Stimulated activated CD8-positive, alpha-beta memory T cell treated with anti-CD3 and anti-CD28 coated beads, Interleukin-4, amount 100 ng/mL, for 24 hours (primary cell): ENCODE results near the gene EPSTI1.
"Not testable (repeated sequence)": the region's sequence is repeated elsewhere in the genome, so short reads cannot be mapped to it uniquely, and the experiment has no call there.

ENCODE experiments used
- DNase-seq: peaks from one replicate; pipeline ENCODE4 v3.0.0-alpha.2; 2020; ENCODE audit warnings: low read depth

Gene EPSTI1

DNA sequence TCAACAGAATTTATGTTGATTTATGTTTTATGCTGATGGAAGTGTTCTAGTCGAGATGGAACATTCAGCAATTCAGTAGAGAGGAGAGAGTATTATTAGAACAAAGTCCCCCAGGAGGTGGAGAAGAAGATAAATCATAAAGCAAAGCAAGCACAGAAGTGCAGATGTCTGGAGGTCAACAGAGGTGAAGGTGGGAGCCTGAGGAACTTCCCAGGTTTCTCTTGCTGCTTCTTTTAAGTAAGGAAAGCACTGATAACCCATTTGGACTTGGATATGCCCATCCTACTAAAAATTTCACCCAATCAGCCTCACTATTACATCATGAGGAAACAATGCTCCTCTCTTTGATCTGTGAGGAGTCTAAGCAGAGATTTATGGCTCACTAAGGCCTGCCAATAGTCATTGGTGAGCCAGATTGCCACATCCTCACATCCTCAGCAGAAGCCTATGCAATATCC lies 98.8 kb downstream of the EPSTI1 start:
- DNase-seq = no peak

DNA sequence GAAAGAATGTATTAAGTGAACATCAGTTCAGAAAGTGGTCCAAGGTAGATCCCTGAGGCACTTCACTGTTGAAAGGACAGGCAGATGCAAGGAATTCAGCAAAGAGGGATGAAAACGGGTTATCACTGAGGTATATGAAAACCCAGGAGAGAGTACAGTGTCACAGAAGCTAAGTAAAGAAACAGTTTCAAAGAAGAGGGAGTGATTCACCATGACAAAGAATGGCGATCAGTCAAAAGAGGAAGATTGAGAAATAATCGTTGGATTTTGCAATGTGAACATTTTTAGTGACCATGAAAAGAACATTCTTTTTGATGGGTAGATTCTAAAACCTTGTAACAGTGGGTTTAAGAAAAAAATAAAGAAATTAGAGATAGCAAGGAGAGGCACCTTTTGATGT lies 99.3 kb downstream of the EPSTI1 start:
- no peak for DNase-seq

DNA sequence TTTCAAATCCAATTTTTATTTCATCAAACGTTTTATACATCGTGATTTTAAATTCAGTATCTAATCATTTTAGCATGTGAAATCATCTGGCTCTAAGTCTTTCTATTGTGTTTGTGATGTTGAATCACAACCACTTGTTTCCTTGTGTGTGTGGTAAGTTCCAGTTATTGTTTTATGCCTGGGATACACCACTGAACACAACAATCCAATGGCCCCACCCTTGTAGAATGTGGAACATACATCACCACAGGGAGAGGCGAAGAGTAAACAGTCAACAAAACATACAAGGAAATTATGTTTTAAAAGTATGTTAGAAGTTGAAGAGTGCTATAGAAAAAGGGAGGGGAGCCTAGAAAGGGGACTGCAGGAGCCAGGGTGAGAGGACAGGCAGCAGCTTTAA lies 100.5 kb downstream of the EPSTI1 start:
- DNase-seq = no peak

DNA sequence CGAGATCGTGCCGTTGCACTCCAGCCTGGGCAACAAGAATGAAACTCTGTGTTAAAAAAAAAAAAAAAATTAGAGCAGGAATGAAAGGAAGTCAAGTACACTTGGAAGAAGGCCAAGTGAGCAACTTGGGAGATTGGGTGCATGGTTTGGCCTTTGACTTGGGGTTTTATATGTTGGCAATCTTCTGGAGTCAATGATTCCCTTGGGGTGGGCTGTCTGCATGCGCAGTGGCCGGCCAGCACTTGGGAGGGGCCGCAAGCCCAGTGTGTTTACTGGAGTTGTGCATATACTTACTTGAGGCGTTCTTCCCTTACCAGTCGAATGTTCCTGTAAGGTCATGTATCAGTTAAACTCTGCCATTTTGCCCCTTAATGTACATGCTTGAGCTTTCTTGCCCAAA lies 106.7 kb downstream of the EPSTI1 start:
- DNase-seq = no peak

DNA sequence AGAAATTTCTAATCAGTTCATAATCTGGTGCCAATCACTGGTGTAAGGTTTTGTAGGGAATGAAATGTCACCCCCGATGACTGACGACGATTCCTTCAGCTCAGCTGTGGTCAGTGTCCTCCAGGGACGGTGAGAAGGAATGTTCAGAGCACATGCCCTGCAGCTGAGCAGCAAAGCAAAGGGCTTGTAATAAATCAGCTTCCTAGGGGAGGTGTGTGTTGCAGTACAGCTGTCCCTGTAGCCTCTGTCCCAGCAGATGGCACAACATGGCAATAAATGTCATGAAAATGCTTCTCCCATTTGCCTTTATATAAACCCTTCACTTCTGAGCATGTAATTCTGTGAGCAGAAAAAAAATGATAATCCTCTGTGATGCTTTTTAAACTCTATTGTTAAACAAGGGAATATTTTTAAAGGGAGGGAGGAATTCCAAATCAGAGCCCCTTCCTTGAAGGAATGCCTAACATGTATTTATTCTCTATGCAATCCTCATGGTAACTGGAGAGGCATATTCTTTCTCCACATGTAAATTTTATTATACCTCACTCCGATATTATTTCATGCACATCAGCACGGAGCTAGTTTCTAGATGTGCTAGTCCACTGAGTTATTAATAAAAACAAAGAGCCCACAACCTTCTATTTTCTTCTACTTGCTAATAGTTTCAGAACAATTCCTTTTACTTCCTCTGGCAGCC lies 108.1 kb downstream of the EPSTI1 start:
- DNase-seq = no peak

DNA sequence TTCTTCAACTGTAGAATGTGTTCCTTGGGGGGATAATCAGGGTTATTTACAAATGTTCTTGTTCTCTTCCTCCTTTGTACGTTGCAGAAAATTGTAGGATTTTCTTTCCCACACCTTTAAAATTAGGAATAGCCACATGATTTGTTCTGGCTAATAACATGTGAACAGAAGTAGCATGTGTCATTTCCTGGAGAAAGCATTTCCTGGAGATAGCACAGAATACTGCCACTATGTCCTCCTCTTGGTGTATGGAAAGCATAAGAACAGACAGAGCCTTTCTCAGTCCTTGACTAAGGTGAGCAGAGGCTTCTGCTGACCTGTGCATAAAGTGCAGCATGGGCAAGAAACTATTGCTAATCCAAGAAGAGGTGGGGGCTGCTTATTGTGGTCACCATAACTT lies 108.9 kb downstream of the EPSTI1 start:
- DNase-seq = no peak

DNA sequence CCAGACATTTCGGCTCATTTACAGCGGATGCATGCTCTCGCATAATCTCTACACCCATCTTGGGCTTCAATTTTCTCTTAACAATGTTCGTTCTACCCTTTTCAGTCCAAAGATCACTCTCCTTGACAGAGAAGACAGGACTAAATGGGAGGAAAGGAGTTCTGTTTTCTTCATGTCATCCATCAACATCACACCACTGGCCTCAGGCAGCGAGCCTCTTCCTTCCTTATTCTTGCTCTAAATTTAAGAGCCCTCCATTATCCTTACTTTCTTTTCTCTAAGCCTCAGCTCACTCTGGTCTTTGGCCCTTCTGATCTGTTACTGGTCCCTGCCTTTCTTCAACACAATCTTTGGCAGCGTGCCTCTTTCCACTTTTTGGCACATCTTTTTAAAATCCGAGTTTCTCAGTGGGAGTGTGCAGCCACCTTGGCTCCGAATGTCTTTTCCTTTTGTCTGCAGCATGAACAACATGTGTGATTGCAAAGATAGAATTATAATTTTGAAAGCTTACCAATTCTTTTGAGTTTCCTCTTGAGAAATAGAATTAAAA lies 111.9 kb downstream of the EPSTI1 start:
- no peak for DNase-seq

DNA sequence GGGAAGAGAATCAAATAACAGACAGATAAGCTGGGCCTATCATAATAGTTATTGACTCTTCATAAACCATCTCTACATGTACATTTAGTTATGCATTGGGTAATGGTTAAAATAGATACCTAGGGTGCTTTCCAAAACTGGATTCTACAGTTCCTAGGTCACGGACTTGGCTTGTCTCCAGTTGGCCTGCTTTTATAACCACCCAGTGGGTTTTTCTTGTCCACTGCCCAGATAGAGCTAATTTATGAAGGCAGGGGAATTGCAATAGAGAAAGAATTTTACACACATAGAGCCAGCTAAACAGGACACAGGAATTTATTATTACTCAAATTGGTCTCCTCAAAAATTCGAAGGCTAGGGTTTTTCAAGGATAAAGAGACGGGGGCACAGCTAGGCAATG lies 113.3 kb downstream of the EPSTI1 start:
- no peak for DNase-seq

DNA sequence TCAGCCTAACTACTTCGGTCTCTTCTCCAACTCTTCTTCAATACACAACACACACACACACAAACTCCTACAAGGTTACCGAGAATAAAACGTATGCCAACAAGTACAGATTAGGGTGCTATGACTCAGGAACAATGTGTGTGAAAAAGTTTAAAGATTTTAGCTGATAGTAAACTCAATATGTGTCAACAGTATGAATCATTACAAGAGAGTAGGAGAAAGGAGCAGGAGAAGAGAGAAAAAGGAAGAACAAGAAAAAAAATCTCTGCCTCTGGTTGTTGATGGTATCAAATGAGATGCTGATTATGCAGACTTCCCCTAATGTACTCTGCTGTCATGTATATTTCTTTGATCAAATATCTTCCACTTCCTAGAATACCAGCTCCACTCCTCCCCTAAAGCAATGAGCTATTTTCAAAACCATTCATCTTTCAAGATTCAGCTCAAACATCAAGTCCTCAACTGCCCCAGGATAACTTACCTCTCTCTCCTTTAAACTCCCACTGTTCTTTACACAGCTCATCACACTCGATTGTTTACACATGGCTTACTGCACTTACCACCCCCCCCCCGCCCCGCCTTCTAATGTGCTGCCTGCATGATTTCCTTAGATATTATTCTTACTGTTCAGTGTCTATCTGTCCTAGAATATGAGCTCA lies 115.0 kb downstream of the EPSTI1 start:
- no peak for DNase-seq

DNA sequence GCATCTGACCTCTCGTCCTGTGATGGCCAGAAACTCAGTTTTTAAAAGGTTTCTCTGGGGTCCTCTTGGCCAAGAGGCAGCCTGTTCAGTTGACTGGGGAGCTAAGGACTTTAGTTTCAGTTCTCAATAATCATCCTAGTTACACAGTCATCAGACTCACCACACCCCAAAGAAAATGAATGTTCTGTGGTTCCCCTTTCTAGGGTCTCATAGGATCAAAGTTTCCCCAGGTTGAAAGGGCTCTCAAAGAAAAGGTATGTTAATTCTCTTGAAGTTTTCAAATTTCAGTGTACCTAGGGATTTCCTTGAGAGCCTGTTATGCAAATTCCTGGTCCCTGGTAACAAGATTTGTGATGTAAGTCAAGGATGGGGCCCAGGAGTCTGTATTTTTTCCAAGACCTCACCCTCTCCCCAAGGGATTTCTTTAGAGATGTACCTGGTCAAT lies 115.7 kb downstream of the EPSTI1 start:
- DNase-seq = no peak

DNA sequence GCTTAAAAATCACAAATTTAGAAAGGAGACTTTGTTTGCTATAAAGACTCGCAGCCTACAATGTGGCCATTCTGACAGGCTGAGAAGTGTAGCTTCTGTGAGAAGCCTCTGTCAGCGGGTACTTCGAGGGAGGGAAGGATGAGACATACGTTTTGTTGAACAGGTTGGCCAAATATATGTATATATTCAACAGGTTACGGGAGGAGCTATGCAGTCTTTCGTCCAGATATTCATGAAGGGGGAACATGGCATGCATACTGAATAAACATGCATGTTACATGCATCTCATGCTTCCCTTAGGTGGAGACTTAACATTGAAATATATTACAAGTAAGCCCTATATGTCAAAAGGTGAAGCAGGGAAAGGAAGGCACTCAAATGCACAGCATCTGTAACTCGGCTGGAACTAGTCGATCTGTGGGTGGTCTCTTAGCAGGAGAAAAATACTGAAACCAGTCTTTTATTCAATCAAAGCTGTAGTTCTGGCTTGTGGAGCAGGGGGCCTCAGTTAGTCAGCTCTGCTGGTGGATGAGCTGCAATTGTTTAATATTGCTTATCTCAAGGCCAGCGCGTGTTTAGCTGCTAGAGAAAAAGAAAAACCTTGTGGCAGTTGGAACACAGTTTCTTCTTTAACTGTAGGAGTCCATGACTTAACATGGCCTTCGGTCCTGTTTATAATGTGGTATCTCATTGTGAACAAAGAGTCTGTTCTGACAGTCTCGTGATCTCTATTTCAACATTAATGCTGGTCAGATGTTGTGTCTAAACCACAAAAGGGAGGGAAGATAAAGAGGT lies 116.4 kb downstream of the EPSTI1 start:
- no peak for DNase-seq

DNA sequence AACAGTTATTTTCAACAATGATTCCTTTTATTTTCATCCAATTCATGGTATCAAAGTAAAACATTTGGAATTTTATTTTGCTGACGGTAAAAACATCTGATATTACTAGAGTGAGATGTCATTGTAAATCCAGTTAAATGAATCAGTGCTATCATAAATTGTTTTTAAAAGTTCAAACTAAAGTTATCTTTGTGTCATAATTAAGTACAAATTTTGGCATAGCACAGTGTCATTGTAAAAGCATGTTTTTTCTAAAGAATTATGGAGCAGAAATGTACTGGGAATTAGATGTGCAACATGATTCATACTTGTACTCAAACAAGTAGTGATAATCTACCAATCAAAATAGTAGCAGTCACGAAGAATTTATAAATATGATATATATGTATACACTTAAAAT lies 117.8 kb downstream of the EPSTI1 start:
- no peak for DNase-seq

DNA sequence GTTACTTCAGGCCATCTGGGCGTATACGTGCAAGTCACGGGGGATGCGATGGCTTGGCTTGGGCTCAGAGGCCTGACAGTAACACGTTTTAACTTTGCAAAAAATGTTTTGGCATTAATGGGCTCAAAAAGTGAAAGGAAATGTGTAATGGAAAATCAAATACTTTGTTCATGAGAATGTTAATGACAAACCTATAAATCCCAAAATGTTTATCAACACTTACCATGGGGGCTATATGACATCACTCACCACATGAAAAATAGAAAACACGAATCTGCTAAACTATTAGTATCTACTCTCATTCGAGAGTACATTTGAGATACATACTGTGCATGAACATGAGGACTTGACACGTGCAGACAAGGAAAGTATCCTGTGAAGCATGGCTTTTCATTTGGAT lies 119.0 kb downstream of the EPSTI1 start:
- no peak for DNase-seq

DNA sequence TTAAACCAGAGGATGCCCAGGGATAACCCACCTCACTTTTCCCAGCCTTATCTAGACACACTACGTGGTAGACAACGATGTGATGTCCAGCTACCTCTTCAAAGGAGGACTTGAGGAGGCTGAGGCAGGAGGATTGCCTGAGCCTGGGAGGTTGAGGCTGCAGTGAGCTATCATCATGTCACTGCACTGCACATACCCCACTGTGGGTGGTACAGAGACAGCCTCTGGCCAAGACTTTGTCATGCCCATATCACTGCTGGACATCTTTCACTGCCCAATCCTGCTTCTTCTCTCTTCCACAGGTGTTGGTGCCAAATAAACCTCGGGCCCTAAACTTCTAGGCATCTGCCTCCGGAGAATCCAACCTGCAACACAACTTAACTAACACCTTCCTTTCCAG lies 124.8 kb downstream of the EPSTI1 start:
- DNase-seq = no peak

DNA sequence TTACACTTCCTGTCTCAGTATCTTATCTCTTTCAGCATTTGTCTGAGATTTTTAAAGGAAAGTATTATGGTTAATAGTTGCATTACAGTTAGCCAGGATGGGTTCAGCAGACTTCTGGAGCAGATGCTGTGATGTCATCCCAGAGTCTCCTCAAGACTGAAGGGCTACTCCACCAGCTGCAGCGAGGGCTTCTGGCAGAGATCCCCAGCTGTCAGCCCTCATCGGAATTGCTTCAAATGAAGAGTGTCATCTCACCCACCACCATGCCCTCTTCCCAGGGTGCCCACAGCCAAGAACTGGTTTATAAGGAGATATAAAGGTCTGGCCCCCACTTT lies 126.3 kb downstream of the EPSTI1 start:
- no peak for DNase-seq

DNA sequence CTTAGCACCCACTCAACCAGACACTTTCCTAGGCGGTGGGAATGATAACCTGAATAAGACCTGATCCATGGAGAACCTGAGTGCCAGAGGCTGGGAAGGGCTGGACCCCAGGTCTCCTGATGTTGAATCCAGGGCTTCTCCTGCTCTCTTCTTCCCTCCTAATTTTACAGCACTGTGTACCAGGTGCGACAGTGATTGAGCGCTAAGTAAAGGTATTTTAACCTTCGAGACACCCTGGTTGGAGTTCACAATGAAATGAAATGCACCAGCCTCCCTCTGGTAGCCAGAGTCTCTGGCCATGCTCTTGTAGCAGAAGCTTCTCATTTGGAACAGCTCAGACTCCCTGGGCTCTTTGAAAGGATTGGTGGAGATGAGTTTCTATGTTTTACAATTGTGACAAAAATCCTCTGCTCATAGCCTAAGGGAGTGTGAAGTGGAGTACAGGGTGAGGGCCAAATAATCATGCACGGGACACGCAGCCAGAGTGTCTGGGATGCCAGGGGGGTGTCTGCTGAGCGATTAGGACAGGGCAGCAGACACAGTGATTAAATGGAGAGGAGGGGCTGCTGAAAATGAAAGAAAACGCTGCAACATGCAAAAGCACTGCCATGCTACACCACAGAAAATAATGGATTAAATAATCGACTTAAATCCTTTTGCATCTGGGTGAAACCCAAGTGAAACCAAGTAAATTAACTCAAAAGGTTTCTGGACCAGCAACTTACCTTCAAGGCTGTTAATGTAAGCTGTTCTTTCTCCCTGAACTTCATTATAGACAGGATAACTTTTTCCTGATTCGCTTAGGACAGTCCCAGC lies 126.9 kb downstream of the EPSTI1 start:
- no peak for DNase-seq

DNA sequence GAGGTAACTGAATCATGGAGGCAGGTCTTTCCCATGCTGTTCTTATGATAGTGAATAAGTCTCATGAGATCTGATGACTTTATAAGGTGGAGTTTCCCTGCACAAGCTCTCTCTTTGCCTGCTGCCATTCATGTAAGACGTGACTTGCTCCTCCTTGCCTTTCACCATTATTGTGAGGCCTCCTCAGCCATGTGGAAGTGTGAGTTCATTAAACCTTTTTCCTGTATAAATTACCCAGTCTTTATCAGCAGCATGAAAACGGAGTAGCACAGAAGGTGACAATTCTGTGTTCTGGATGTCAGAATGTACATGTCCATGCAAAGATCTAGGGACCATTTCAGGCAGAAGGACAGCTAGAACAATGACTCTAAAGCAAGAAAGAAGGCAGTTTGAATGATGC lies 129.7 kb downstream of the EPSTI1 start:
- not testable (repeated sequence) for DNase-seq

DNA sequence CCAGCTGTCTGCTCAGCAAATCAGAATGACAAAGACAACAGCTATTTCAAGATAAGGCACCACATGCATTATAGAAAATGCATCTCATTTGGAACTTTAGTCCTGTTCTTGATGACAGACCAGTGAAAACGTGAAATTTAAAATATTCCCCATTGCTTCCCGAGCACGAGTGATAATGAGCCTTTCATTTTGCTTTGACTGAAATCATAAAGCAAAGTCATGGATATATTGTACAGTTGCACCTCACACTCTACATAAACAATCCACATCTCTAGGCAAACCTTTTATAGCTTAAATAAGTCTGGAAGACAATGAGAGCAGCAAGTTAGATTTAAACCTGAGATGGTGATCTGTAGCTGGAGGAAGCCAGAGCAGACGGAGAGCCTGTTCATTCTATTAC lies 131.6 kb downstream of the EPSTI1 start:
- no peak for DNase-seq

DNA sequence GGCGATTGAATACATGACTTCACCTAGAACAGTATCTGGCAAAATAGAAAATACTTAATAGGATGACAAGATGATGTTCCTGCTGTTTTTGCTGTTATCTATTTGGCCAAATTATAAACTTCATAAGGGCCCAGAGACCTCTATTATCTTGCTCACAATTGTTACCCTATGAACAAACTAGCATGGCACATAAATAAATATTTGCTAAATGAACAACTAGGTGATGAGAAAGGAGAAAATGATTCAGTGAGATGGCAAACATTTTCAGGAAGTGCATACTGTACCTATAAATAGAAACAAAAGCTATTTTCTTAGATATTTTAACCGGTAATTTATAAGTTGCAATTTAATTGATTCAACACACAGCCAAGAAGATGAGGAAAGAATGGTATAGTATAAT lies 132.3 kb downstream of the EPSTI1 start:
- DNase-seq = no peak

DNA sequence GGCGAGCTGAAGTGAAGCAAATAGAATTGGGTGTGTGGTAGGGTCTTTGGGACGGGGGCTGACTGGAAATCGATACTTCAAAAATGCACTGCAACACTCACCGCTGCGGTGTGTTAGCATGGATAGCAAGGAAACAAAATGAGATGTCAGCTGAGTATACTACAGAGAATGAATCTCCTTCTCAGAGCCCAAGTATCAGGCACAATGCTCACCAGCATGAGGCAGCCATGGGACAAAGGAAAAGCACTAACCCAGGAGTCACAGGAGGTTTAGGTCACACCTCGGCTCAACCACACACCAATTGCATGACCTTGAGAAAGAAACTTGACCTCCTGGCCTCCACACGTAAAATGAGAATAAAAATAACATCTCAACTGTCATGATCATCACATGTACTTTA lies 136.6 kb downstream of the EPSTI1 start:
- DNase-seq = no peak

DNA sequence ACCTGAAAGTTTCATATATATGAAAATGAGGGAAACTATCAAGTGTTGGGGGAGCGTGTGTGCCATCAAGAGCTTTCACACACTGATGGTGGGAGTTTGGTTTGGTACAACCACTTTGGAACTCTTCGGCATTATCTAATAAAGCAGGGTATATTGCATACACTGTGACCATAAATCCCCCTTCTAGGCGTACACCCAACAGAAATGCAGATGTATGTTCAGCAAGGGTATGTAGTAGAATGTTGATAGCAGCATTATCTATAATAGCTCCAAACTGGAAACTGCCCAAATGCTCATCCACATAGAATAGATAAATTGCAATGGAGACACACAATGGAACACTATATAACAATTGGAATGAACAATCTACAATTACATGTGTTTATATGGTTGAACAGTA lies 139.9 kb downstream of the EPSTI1 start:
- DNase-seq = no peak

DNA sequence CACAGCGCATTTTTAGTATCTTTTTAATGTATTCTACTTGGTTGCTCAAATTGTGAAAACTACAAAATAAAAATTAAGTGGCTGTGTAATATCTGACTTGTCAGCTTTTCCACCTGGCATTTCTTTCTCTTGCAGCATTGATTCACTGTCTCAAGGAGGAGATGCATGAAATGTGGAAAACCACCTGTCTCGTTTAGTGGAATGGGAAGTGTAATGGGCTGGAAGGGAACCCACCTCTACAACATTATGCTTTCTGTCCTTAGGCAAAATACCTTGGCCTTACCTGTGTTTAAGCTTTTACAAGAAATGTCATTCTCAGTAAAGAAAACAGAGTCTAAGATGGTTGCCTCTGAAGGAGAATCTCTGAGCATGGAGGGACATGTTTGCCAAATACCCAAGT lies 142.8 kb downstream of the EPSTI1 start:
- DNase-seq = no peak
